OCI-LY1 (cell line): ENCODE measurements around the gene NCS1.

Experiments
- EZH2 ChIP-seq: fragments of 200-600 bp; sonication (generic), shearing (Covaris generic); IDR thresholded peaks from 2 replicates; pipeline ENCODE4 v1.8.0; 2017; ENCODE audit warnings: borderline replicate concordance, mixed run types, mild to moderate bottlenecking, antibody characterized with exemption, low read length, moderate library complexity, mixed read lengths
- TF ChIP-seq, protein P1 (sequence below): fragments of 200-600 bp; sonication (generic), shearing (Covaris generic); IDR thresholded peaks from 2 replicates; pipeline ENCODE4 v1.5.1; 2017; ENCODE audit warnings: mild to moderate bottlenecking, antibody characterized with exemption, low read length, moderate library complexity, mixed read lengths

DNA sequence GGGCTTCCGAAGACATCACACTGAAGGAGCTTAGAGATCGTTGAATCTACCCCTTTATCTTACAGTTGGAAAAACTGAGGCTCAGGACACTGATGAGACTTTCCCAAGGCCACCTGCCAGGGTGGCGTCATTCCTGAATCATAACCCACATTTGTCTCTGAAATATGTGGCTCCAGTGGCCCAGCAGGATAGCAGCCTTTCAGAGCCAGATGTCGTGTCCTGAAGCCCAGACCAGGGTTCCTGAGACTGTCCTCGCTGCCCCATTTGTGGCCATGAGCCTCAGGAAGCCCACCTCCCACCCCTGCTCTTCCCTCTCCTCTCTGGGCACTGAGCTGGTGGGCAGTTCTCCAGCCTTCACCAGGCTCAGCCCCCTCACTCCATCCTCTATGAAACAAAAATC is 95.7 kb downstream of the NCS1 start:
- TF ChIP-seq, protein P1, sequence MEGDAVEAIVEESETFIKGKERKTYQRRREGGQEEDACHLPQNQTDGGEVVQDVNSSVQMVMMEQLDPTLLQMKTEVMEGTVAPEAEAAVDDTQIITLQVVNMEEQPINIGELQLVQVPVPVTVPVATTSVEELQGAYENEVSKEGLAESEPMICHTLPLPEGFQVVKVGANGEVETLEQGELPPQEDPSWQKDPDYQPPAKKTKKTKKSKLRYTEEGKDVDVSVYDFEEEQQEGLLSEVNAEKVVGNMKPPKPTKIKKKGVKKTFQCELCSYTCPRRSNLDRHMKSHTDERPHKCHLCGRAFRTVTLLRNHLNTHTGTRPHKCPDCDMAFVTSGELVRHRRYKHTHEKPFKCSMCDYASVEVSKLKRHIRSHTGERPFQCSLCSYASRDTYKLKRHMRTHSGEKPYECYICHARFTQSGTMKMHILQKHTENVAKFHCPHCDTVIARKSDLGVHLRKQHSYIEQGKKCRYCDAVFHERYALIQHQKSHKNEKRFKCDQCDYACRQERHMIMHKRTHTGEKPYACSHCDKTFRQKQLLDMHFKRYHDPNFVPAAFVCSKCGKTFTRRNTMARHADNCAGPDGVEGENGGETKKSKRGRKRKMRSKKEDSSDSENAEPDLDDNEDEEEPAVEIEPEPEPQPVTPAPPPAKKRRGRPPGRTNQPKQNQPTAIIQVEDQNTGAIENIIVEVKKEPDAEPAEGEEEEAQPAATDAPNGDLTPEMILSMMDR: no peak
- TF ChIP-seq EZH2: no peak
